NCI-H345 treated with DMSO at 0.1 percent for 48 hours (cell line): ENCODE data around the gene DNAJC7.
"Not testable (repeated sequence)": the region's sequence is repeated elsewhere in the genome, so short reads cannot be mapped to it uniquely, and the experiment has no call there.

Source experiments
- DNase-seq: peaks from one replicate; lab custom pipeline; 2025; ENCODE audit not compliant: unreplicated experiment; lab: John Stamatoyannopoulos, UW

Gene DNAJC7

GRCh38 chr17:41957869-41958439 is 59.3 kb downstream of the DNAJC7 start:
- no peak for DNase-seq

DNA sequence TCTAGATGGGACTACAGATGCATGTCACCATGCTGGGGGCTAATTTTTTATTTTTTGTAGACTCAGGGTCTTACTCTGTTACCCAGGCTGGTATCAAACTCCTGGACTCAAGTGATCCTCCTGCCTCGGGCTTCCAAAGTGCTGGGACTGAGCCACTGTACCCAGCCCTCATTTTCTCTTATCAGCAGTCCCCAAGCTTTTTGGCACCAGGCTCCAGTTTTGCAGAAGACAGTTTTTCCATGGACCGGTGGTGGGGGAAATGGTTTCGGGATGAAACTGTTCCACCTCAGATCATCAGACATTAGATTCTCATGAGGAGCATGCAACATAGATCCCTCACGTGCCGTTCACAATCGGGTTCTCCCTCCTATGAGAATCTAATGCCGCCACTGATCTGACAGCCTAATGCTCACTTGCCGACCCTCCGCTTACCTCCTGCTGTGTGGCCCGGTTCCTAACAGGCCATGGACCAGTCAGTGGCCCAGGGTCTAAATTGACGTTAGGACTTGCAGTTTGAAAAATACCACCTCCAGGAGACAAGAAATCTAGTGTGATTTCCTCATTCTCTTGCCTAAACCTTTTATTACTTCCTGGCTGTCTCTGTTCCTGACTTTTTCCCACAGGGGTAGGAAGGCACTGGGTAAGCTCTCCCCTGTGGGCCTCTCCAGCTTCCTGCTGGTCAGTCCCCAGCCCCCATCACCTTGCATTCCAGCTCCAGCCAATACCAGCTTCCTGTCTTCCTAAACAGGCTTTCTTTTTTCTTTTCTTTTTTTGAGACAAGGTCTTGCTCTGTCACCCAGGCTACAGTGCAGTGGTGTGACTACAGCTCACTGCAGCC is 60.0 kb downstream of the DNAJC7 start:
- no peak for DNase-seq

DNA sequence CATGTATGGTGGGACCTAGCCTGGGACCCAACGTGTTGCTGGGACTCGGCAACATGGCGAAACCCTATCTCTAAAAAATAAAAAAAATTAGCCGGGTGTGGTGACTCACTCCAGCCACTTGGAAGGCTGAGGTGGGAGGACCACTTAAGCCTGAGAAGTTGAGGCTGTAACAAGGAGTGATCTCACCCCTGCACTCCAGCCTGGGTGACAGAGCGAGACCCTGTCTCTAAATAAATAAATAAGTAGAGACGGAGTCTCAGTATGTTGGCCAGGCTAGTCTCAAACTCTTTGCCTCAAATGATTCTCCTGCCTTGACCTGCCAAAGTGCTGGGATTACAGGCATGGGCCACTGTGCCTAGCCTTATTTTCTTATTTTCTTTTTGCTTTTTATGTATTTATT is 60.7 kb downstream of the DNAJC7 start:
- DNase-seq, result no peak

GRCh38 chr17:41948762-41949460 is 68.3 kb downstream of the DNAJC7 start:
- no peak for DNase-seq

GRCh38 chr17:41944943-41945342 is 72.3 kb downstream of the DNAJC7 start:
- no peak for DNase-seq

DNA sequence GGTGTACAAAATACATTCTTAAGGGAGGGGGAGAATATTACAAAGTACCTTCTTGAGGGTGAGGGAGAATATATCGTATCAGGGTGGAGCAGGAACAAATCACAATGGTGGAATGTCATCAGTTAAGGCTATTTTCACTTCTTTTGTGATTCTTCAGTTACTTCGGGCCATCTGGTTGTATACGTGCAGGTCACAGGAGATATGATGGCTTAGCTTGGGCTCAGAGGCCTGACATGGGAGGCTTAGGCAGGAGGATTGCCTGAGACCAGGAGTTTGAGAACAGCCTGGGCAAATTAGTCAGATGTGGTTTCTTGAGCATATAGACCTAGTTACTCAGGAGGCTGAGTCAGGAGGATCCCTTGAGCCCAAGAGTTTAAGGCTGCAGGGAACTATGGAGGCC is 73.7 kb downstream of the DNAJC7 start:
- DNase-seq, result no peak

- no peak for DNase-seq
Measured at GRCh38 chr17:41942626-41943373, 74.4 kb downstream of the DNAJC7 start.

- DNase-seq, result no peak
Measured at GRCh38 chr17:41941168-41941567, 76.1 kb downstream of the DNAJC7 start.

DNA sequence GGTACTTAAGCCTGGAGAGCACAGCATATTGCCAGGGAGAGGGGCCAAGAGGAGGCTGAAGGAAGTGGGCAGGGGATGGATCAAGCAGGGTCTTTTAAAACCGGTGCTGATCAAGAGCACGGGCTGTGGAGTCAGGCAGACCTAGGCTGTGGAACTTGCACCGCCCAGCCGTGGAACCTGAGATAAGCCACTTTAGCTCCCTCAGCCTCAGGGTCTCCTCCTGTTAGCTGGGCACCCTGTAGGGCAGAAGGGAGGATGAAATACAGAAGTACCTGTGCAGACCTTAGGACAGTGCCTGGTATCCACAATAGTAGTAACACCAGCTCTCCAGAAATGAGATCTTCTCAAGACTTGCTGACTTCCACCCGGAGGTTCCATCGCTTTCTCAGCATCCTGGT is 77.5 kb downstream of the DNAJC7 start:
- DNase-seq, result no peak

- DNase-seq, result no peak
Measured at GRCh38 chr17:41939044-41939692, 78.1 kb downstream of the DNAJC7 start.

GRCh38 chr17:41937970-41938954 is 79.0 kb downstream of the DNAJC7 start:
- DNase-seq, result no peak

GRCh38 chr17:41935641-41936040 is 81.6 kb downstream of the DNAJC7 start:
- no peak for DNase-seq

GRCh38 chr17:41932816-41933389 is 84.3 kb downstream of the DNAJC7 start:
- DNase-seq, result no peak

- not testable (repeated sequence) for DNase-seq
Measured at GRCh38 chr17:41931715-41932114, 85.5 kb downstream of the DNAJC7 start.

DNA sequence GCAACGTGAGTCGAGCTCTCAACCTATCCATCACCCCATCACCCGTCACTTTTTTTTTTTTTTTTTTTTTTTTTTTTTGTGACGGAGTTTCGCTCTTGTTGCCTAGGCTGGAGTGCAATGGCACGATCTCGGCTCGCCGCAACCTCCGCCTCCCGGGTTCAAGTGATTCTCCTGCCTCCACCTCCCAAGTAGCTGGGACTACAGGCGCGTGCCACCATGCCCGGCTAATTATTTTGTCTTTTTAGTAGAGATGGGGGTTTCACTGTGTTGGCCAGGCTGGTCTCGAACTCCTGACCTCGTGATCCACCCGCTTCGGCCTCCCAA is 86.4 kb downstream of the DNAJC7 start:
- DNase-seq, result not testable (repeated sequence)

DNA sequence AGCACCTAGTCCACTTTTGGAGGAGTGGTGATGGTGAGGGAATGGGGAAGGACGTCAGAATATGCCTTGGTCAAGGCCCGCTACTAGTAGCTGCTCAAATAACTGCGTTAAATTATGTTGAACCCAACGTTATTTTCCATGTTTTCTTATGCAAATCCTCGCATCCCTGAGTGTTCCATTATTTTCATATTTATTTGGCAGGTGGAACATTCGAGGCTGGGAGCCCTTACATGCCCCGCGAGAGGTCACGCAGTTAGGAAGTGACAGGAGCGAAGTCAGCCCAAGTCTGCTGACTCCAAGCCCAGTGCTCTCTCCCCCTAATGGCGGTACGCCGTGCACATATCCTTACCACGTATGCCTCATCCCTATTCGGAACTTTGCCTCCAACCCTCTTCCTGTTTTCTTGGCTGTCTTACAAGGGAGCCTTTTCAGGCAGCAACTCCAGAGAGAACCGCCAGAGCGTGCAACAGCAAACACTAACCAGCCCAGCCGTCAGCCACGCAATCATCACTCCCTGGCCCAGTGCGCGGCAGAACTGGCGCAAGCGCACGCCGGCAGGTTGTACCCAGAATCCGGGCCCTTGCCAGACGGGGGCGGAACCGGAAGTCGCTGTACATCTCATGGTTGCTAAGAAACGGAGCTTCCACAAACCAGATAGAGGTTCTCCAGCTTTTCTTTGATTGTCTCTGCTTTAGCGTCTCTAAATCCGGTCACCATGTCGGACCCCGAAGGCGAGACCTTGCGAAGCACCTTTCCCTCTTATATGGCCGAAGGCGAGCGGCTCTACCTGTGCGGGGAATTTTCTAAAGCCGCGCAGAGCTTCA is 87.0 kb downstream of the DNAJC7 start, which contains the start of gene ODAD4:
TSS of gene ODAD4 (plus strand) at position 609 of the 824 bp plus-strand sequence. CDS start at position 716, 107 bp downstream.
- DNase-seq, result peak; percentile 94

GRCh38 chr17:41928693-41929251 is 88.5 kb downstream of the DNAJC7 start:
- no peak for DNase-seq
